ENCODE measurements around the gene TIRAP.

The TIRAP gene

DNA sequence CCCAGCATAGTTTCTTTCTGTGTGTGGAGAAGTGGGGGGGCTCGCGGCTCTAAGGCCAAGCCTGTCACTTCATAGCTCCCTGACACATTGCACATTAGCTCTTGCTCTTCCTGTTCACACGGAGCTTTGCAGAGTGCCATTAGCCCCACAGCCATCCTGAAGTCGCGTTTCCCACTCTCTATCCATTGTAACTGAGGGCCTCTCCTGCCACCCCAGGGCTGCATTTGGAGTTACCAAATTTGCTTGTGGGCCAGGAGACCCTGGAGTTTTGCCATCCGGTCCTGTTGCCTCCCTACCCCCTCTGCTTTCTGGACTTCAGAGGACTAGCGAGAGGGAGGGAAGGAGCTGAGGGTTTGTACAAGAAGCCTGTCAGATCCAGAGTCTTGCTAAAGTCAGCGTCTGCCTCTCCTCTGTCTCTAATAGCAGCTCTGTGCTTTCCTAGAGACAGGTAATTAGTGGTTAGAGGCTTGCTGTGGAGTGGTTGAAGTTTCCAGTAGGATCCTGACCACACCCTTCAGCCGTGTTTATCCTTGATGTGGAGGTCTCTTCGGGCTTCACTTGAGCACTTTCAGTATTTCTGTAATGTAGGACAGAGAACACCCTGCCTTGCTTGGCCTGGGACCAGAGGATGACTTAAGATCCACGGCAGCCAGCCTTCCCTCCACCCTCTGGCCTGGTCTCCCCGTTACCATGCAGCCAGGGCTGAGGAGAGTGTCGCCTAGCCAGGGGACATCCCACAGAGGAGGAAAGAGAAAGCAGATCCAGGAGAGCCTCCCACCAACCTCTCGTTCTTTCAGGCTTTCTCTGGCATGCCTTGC is 35.1 kb downstream of the TIRAP start:
- DNase-seq (ENCODE audit: low read depth, low spot score) = peak; percentile 79
- H3K4me3 ChIP-seq (ENCODE audit: low read length) = peak overlapping the region; percentile 38

DNA sequence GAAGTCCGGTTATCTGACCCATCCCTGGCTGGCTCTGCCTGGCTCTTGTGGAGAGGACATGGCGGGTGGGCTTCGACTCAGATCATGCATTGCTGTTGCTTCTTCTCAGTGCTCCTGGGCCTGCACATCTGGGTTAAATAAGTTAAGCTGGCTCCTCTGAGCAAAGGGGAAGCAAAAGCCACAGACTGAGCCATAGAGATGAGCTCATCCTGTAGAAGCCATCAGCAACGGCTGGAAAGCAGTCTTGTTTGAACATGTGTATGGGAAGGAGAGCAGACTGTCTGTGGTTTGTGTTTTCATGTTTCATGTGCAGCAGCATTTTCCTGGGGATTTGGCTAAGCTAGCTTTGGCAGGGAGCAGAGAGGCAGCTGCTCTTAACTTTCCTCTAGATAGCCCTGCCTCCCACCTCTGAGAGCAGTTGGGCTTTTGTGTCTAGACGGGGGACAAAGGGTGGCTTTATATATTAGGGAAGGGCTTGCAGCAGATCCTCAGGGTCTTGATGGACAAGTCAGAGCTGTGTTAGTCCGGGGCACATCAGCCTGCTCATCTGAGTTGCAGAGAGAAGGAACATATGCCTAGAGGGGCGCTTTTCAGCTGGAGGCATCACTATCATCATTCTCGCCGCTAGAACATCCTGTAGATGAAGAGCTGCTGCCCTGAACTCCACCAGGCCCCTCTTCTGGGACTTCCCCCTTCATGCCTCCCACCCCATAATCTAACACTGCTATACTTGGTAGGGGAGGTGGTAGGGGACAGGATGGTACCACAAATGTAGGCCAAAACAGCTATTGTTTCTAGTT is 35.9 kb downstream of the TIRAP start:
- DNase-seq (ENCODE audit: low read depth, low spot score) = peak; percentile 95
- peak overlapping the region; percentile 38 for H3K4me3 ChIP-seq (ENCODE audit: low read length)

DNA sequence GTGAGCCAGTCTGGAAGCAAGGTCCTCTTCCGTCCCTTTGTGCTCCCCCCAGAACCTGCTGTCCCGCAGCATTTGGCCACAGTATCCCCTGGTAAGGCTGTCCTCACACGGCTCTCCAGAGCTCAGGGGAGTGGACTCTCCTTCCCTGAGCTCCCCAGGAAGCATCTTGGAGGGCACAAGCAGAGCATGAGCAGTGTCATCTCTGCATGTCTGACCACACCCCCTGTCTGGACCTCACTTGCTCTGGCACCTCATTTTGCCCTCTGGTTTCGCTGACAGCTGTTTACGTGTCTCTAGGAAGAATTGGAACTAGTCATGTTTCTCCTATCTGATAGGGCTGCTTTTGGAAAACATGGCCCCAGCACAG is 36.5 kb downstream of the TIRAP start:
- H3K4me3 ChIP-seq (ENCODE audit: low read length) = peak overlapping the region; percentile 38
- DNase-seq (ENCODE audit: low read depth, low spot score) = no peak

GRCh38 chr11:126322996-126323395 is 40.1 kb downstream of the TIRAP start:
- no peak overlapping the region for H3K4me3 ChIP-seq (ENCODE audit: low read length)
- no peak for DNase-seq (ENCODE audit: low read depth, low spot score)

DNA sequence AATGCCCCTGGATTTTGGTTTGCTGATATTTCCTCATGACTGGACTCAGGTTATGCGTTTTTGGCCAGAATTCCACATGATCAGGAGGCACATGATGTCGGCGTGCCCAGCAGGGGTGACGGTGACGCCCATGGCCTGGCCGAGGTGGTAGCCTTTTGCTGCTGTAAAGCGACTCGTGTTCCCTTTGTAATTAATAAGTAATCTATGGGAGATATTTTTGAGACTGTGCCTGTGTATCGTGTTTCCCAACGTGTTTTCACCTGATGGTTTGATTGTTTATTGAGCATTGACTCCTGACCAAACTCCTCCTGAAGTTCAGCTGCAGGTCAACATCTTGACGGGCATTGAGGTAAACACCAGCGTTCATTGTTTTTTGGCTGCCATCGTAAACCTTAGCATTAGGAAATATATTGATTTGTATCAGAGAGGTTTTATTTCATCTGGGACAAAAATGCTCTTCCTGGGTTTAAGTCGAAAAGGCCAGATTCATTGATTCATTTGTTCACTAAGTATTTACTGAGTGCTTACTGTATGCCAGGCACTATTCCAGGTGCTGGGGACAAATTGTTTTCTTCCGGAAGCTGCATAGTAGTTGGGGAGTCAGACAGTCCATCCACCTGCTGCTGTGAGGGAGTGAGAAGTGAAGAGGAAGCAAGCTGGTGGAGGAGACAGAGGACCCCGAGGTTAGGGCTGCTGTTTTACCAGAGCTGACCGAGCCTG is 44.5 kb downstream of the TIRAP start:
- no peak overlapping the region for H3K4me3 ChIP-seq (ENCODE audit: low read length)
- DNase-seq (ENCODE audit: low read depth, low spot score) = no peak

- no peak for DNase-seq (ENCODE audit: low read depth, low spot score)
- H3K4me3 ChIP-seq (ENCODE audit: low read length) = no peak overlapping the region
Measured at GRCh38 chr11:126328001-126328390, 45.1 kb downstream of the TIRAP start.

- no peak overlapping the region for H3K4me3 ChIP-seq (ENCODE audit: low read length)
- no peak for DNase-seq (ENCODE audit: low read depth, low spot score)
Measured at GRCh38 chr11:126328444-126328843, 45.6 kb downstream of the TIRAP start.

DNA sequence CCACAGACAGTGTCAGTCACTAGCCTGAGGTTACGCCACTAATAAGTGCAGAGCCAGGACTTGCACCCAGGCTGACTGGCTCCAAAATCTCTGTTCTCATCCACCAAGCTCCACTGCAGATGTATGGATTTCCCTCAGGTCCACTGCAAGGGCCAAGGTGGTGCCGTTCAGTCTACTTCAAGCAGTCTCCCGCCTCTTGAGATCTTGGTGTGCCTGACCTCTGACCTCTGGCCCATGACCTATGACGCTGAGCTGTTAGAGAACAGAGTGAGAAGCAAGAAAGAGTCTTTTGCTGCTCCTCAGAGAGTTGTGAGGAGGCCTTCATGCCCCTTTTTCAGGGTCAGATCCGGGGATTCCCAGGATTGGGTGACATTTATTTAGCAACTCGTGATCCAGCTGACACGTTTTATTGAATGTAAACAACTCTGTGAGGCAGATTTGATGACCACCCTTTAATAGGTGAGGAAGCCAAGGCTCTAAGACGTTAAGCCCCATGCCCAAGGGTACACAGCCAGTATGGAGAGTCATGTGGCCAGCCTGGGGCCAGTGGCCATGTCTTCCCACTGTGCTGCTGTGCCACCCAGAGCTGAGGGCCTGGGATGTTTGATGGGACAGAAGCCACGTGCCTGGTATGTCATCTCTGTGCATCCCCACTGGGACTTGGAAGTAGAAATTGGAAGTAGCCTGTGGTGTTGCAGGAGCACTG is 46.2 kb downstream of the TIRAP start:
- no peak for DNase-seq (ENCODE audit: low read depth, low spot score)
- H3K4me3 ChIP-seq (ENCODE audit: low read length) = no peak overlapping the region

- no peak overlapping the region for H3K4me3 ChIP-seq (ENCODE audit: low read length)
- DNase-seq (ENCODE audit: low read depth, low spot score) = no peak
Measured at GRCh38 chr11:126329644-126330211, 46.8 kb downstream of the TIRAP start.

- DNase-seq (ENCODE audit: low read depth, low spot score) = no peak
- no peak overlapping the region for H3K4me3 ChIP-seq (ENCODE audit: low read length)
Measured at GRCh38 chr11:126331286-126331685, 48.4 kb downstream of the TIRAP start.

DNA sequence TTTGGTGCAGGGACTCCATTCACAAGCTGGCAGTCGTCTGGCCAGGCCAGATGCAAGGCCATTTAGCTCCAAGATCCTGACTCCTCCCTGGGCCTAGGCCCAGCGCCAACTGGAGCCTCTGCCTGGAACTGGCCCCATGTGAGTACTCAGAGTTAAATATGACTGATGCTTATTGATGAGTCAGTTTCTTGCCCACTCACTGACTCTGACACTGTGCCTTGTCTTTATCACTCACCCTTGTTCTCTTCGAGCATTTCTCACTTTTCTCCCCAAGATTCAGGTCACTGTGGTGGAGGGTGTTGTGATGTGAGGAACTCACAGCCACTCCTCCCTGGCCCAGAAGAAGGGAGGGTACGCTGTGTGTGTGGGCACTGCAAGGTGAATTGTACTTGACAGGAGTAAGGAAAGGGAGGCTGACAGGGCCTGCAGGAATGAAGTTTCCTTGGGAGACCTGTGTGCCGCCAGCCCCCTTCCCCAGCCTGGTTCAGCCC is 49.4 kb downstream of the TIRAP start:
- H3K4me3 ChIP-seq (ENCODE audit: low read length) = no peak overlapping the region
- DNase-seq (ENCODE audit: low read depth, low spot score) = no peak

DNA sequence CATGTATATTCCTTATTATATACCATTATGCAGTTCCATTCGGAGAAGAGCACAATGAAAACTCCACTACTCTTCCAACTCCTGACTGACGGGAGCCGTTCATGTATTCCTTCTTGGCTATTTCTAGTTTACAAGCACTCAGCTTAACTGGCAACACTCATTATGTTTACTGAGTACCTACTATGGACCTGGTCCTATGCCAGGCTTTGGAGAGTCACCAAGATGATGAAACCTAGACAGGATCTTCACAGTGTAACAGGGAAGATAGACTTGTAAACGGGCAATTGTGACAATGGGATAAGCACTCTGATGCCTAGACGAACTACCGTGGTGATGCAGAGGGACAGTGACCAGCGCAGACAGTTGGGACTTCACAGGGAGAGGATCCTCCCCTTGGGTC is 50.2 kb downstream of the TIRAP start:
- DNase-seq (ENCODE audit: low read depth, low spot score) = no peak
- no peak overlapping the region for H3K4me3 ChIP-seq (ENCODE audit: low read length)

GRCh38 chr11:126334659-126335462 is 52.0 kb downstream of the TIRAP start:
- H3K4me3 ChIP-seq (ENCODE audit: low read length) = no peak overlapping the region
- DNase-seq (ENCODE audit: low read depth, low spot score) = no peak

DNA sequence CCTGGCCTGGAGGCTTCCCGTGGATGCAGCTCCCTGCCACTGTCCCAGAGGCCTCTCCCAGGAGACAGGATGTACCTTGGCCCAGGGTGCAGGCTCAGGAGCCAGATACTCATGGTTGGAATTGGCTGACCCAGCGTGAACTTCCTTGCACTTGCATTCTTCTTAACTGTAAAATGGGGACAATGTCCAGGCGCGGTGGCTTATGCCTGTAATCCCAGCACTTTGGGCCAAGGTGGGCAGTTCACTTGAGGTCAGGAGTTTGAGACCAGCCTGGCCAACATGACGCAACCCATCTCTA is 52.5 kb downstream of the TIRAP start:
- no peak overlapping the region for H3K4me3 ChIP-seq (ENCODE audit: low read length)
- no peak for DNase-seq (ENCODE audit: low read depth, low spot score)

DNA sequence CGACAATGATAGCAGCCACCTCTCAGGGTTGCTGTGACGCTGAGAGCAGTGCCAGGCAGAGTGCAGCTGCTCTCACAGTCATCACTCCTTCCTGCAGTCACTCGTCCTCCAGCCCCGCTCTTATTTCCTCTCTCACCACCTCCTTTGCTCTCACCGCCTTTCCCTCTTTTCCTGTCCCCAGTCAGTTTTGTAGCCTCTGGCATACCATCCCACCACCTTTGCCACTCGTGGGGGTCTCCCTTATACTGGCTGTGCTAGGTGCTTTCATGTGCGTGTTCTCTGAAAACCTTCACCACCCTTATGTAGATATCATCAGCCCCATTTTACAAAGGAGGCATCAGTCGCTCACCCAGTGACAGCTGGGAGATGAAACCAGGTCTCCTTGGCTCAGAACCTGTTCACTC is 53.2 kb downstream of the TIRAP start:
- H3K4me3 ChIP-seq (ENCODE audit: low read length) = no peak overlapping the region
- DNase-seq (ENCODE audit: low read depth, low spot score) = peak; percentile 71

- no peak overlapping the region for H3K4me3 ChIP-seq (ENCODE audit: low read length)
Measured at GRCh38 chr11:126336671-126337101, 53.8 kb downstream of the TIRAP start.

DNA sequence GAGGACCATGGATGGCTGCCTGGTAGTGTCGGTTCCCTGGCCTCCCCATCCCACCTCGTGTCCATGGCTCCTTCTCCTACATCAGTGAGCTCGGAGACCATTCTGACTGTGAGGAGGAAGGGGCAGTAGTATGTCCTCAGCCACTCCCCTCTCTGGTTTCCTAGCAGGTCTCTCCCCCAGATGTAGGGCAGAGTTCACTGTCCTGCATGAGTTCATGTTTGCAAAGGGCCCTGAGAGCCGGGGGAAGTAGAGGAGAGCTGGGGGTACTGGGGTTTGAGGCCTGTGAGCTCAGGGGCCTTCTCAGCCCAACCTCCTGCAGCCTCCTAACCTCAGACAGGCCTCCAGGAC is 54.2 kb downstream of the TIRAP start:
- no peak overlapping the region for H3K4me3 ChIP-seq (ENCODE audit: low read length)
- no peak for DNase-seq (ENCODE audit: low read depth, low spot score)

More at GRCh38 chr11:126336671-126337101, 53.8 kb downstream of the TIRAP start:
- no peak for DNase-seq (ENCODE audit: low read depth, low spot score)

DNA sequence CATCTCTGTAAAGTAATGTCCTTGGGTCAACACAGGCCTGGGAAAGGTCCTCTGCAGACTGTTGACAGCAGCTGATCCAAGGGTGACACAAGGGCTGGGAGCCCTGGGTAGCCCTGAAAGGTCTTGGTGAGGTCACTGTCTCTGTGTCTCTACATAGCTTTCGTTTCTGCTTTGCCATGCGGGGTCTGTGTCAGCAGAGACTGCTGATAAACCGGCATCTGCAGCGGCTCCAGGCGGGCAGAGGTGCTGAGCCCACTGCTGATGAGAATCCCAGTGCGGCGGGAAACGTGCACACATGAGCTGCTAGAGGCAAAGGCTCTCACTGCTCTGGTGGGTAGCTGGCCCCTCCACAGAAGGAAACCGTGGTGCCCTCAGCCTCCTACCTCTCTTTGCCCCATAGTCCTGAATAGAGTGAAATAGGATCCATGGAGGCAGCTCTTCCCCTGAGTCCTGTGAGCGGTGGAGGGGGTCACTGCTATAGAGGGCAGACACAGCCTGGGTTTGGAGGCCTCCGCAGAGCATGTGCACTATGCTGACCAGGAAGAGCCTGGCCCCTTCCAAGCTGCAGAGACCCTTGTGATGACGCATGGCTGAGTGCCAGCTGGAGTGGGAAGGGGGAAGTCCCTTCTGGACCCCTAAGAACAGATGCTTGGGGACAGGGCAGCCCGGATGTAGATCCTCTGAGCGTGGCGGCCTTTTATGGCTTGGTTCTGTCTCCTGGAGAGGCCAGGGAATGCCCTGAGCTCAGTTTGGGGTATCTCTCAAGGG is 54.8 kb downstream of the TIRAP start:
- no peak for DNase-seq (ENCODE audit: low read depth, low spot score)
- H3K4me3 ChIP-seq (ENCODE audit: low read length) = no peak overlapping the region
